Central memory CD8-positive, alpha-beta T cell (primary cell): ENCODE results near the gene ERN1.
"Not testable (repeated sequence)": the region's sequence is repeated elsewhere in the genome, so short reads cannot be mapped to it uniquely, and the experiment has no call there.

ENCODE experiments used
- ATAC-seq: fragments of 150-1000 bp; cut with Tn5 transposase; replicated peaks from 2 replicates; pipeline ENCODE4 v1.10.0; 2022; ENCODE audit warnings: mild to moderate bottlenecking, moderate FRiP score, moderate number of reproducible peaks; ENCODE audit not compliant: poor library complexity, severe bottlenecking; ENCODE audit errors: extremely low read depth
- DNase-seq, 2 donors: peaks; one replicate each; pipeline ENCODE4 v3.0.0; 2021; ENCODE audit warnings: low spot score in 2 of 2
- H3K27ac Mint-ChIP-seq: one replicate; pipeline ENCODE4 v1.8.0; 2022; ENCODE audit warnings: low read depth, mild to moderate bottlenecking, moderate library complexity, mixed read lengths
- H3K27me3 Mint-ChIP-seq: one replicate; pipeline ENCODE4 v1.8.0; 2022; ENCODE audit warnings: mixed read lengths
- H3K36me3 Mint-ChIP-seq: one replicate; pipeline ENCODE4 v1.8.0; 2022; ENCODE audit warnings: mild to moderate bottlenecking, moderate library complexity, mixed read lengths; ENCODE audit not compliant: insufficient read depth
- H3K4me1 Mint-ChIP-seq: one replicate; pipeline ENCODE4 v1.8.0; 2022; ENCODE audit warnings: mixed read lengths
- H3K4me3 Mint-ChIP-seq: one replicate; pipeline ENCODE4 v1.8.0; 2022; ENCODE audit warnings: mild to moderate bottlenecking, moderate library complexity, mixed read lengths
- H3K9me3 Mint-ChIP-seq: one replicate; pipeline ENCODE4 v1.8.0; 2022; ENCODE audit warnings: mixed read lengths

Gene ERN1

DNA sequence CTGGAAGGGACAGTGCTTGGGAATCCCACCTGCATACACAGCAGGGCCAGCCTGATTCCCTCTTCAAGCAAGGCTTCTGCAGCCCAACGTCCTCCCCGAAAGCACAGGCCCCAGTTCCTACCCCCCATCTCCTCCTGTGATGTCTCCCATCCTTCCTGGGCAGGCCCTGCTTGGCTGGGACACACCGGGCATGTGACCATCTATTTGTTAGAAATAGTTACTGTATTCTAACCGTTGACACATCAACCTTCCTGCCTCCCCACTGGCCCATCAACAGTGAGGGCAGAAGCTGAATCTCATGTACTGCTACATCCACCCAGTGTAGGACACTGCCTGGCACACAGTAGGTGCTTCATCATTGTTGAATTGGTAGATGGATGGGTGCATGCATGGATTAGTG, 121.1 kb downstream of the ERN1 start:
- no peak overlapping the region for H3K27ac Mint-ChIP-seq
- peak overlapping the region; percentile 14 for H3K4me3 Mint-ChIP-seq
- DNase-seq (no peak), ATAC-seq (no peak)
- no peaks in the 10 kb centered on the region for H3K27me3 Mint-ChIP-seq
- no peaks in the 10 kb centered on the region for H3K9me3 Mint-ChIP-seq
- H3K4me1 Mint-ChIP-seq = peaks cover 44% of the 10 kb centered on the region
- H3K36me3 Mint-ChIP-seq = peaks cover 34% of the 10 kb centered on the region

DNA sequence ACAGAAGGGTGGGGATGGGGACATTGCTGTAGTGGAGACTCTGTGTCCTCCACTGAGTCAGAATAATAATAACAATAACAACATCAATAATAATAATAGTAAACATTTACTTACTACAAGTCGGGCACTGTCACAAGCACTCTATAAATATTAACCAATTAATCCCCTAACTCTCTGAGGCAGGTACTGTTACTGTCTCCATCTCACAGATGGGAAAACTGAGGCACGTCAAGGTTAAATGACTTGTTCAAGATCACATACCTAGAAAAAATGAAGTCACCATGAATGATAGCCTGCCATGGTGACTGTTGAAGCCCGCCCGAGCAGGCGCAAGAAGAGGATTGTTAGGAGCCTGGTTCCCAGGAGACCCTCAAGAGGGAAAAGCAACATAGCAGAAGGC, 121.6 kb downstream of the ERN1 start:
- Mint-ChIP-seq H3K27ac (peak overlapping the region; percentile 76), H3K4me1 (peaks cover 43% of the 10 kb centered on the region), H3K4me3 (no peak overlapping the region), H3K27me3 (no peaks in the 10 kb centered on the region), H3K36me3 (peaks cover 39% of the 10 kb centered on the region), H3K9me3 (no peaks in the 10 kb centered on the region)
- ATAC-seq (no peak), DNase-seq (no peak)

DNA sequence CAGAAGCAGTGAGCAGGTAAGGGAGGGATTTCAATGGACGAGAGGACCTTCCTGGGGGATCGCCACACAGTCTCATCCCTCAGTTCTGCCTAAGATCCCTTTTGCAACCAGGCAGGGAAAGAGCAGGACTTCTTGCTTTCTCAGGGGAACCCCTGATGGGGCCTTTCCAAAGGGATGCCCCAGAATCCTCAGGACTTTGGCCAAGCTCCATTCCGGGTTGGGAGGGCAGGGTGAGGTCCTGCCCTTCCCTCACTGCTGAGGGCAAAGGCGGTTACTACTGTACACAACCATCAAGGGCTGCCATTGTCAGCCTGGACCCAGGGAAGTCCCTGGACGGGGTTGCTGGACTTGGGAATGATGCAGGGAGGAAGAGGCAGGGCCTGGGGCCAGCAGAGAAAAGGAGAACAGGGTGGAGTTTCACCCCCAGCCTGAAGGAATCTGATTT, 122.1 kb downstream of the ERN1 start:
- no peak for ATAC-seq
- no peaks in the 10 kb centered on the region for H3K9me3 Mint-ChIP-seq
- no peak overlapping the region for H3K4me3 Mint-ChIP-seq
- no peaks in the 10 kb centered on the region for H3K27me3 Mint-ChIP-seq
- no peak for DNase-seq
- H3K27ac Mint-ChIP-seq = peak overlapping the region; percentile 76
- peaks cover 43% of the 10 kb centered on the region for H3K4me1 Mint-ChIP-seq
- H3K36me3 Mint-ChIP-seq = peaks cover 43% of the 10 kb centered on the region

DNA sequence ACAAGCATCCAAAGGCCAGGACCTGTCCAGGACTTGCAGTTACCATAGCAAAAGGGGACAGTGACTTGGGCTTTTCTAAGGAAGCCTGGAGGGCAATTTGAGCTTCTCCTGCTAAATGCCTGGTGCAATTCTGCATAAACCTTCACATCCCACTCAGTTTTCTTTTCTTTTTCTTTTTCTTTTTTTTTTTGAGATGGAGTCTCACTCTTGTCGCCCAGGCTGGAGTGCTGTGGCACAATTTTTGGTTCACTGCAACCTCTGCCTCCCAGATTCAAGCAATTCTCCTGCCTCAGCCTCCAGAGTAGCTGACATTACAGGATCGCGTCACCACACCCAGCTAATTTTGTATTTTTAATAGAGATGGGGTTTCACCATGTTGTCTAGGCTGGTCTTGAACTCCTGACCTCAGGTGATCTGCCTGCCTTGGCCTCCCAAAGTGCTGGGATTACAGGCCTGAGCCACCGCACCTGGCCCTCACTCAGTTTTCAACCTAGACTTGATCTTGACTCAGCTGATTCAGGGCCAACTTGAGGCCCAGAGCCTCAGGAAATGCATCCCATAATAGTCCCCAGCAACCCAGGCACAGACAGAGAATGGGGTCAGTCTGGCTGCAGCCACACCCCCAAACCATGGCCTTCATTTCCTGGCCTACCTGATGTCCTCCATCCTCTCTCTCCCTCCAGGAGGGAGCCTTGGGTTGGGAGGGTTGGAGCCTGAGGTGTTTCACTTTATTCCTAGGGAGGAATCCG, 122.7 kb downstream of the ERN1 start:
- H3K4me3 Mint-ChIP-seq, H3K27me3 Mint-ChIP-seq, DNase-seq, H3K9me3 Mint-ChIP-seq, ATAC-seq: not testable (repeated sequence)
- Mint-ChIP-seq H3K27ac (peak overlapping the region; percentile 76), H3K36me3 (peaks cover 41% of the 10 kb centered on the region), H3K4me1 (peaks cover 43% of the 10 kb centered on the region)

DNA sequence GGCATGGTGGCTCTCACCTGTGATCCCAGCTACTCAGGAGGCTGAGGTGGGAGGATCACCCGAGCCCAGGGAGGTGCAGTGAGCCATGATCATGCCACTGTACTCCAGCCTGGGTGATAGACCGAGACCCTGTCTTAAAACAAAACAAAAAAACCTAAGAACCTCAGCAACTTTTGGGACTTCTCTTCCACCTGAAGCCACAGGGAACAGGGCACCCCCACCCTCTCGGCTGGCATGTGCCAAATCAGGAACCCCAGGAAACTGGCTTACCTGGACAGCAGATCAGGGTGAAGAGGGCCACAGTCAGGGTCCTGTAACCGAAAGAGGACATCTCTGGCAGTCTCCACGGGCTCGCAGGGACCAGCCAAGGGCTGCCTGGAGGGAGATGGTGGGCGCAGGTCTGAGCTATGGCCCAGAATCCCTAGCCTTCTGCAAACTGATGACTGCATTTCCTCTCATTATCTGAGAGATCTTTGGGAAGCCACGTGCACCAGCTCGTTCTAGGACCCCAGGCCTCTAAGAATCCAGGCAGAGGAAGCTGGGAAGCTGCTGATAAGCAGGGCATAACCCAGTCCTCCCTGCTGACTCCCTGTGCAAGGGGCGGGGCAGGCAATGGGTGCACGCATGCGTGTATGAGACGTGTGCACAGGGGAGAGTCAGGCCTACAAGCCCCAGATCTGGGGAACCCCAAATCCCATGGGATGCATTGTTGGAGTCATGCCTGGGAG, 123.4 kb downstream of the ERN1 start:
- Mint-ChIP-seq H3K27ac (no peak overlapping the region), H3K36me3 (peaks cover 38% of the 10 kb centered on the region), H3K4me3 (no peak overlapping the region), H3K27me3 (no peaks in the 10 kb centered on the region), H3K4me1 (peaks cover 38% of the 10 kb centered on the region), H3K9me3 (no peaks in the 10 kb centered on the region)
- DNase-seq (no peak), ATAC-seq (no peak)

DNA sequence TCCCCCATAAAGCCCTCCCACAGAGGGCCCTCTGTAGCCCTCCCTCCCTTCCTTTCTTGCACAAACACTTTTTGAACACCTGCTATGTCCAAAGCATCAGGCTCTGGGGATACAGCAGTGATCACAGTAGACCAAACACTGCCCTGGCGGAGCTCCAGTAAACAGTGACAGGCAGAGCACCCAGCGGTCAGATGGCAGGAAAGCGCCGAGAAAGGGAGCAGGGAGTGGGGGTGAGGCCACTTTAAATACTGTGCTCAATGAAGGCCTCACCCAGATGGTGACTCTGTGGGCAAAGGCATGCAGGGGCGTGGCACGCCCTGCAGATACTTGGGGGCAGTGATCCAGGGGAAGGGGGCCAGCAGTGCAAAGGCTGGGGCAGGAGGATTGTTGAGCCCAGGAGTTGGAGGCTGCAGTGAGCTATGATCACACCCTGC, 124.2 kb downstream of the ERN1 start:
- H3K36me3 Mint-ChIP-seq = peaks cover 32% of the 10 kb centered on the region
- peak overlapping the region; percentile 71 for H3K27ac Mint-ChIP-seq
- H3K4me3 Mint-ChIP-seq = no peak overlapping the region
- peaks cover 31% of the 10 kb centered on the region for H3K4me1 Mint-ChIP-seq
- no peaks in the 10 kb centered on the region for H3K27me3 Mint-ChIP-seq
- no peak for ATAC-seq
- DNase-seq = no peak
- H3K9me3 Mint-ChIP-seq = no peaks in the 10 kb centered on the region

DNA sequence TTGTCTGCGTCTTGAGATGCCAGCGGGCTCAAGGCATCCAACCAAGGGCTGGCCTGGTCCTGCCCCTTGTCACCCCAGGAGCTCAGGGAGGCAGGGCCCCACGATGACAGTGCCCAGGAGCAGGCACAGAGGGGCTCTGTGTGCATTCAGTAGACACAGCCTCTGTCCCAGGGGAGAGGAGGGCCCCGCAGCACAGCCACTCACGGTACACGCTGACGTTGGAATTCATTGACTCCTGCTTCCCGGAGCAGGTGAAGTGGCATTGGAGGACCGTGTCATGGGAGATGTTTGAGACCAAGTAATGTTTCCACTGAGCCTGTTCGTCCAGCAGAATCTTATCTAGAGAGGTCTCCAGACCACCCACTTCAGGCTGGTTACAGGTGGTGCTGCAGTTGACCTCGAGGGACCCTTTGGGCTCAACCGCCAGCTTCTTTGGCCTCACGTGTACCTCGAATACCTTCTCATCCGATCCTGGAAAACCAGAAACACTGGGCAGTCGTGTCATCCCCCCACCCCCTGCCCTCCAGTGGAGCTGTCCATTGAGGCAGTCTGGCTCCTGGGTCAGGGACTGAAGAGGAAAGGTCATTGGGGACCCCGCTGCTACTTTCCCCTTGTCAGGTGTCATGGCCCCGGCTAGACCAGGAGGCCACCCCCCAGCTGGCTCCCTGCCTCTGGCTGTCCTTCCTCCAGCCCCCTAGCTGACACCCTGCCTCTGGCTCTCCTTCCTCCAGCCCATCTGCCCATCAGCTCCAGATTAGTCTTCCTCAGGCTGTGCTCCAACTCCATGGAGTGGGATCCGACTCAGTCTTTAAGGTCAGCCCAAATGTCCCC, 124.8 kb downstream of the ERN1 start:
- peak overlapping the region; percentile 71 for H3K27ac Mint-ChIP-seq
- H3K27me3 Mint-ChIP-seq = no peaks in the 10 kb centered on the region
- peaks cover 31% of the 10 kb centered on the region for H3K36me3 Mint-ChIP-seq

DNA sequence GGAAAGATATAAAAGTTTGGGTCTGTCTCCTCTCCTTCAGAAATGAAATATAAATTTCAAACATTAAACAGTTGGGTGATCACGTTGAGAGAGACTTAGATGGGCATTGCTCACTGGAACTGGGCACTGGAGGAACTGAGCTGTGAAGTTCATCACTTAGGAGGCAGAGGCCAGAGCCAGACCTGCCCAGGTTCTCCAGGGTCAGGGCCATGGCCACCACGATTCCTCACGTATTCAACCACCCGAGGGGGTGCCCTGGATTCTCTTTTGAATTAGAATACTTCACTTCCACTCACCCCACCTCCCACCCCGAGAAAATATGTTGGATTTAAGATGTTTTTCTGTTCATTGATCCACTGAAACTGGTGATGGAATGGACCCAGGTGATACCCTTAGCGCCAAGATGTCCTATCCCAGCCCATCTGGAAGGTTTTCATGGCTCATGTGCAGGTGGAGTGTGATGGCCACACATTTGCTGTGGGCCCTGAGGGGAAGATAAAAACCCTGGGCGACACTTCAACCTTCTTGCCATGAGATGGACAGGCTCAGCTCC, 125.7 kb downstream of the ERN1 start:
- no peak overlapping the region for H3K4me3 Mint-ChIP-seq
- H3K27ac Mint-ChIP-seq = no peak overlapping the region
- peaks cover 27% of the 10 kb centered on the region for H3K36me3 Mint-ChIP-seq
- peaks cover 29% of the 10 kb centered on the region for H3K4me1 Mint-ChIP-seq
- ATAC-seq = no peak
- no peak for DNase-seq
- H3K9me3 Mint-ChIP-seq = no peaks in the 10 kb centered on the region
- H3K27me3 Mint-ChIP-seq = no peaks in the 10 kb centered on the region

More for the DNA sequence above, 124.8 kb downstream of the ERN1 start:
- Mint-ChIP-seq H3K4me1 (peaks cover 31% of the 10 kb centered on the region), H3K4me3 (no peak overlapping the region), H3K9me3 (no peaks in the 10 kb centered on the region)
- ATAC-seq (no peak), DNase-seq (no peak)

DNA sequence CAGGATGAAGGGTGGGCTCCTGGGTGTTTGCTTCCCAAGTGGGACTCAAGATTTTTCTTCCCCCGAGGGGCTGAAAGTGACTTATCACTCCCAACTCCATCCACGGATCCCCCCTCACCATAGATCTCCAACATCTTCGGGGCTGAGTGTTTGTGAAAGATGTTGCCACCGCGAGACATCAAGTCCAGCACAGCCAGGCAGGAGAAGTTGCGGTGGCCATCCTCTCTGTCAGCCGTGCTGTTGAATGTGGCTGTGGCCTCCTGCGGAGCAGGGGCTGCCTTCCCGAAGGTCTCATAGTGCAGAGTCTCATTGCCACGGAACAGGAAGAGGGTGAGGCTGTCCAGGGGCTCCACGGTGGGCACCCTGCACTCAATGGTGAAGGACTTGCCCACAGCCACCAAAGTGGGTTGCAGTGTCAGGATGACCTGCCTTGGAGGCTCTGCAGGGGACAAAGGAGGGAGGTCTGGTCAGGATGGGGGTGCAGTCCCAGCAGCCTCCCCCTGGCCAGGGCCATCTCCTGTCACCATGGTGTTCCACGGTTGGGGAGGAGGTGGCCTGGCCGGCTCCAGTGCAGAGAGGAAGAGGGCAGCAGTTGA, 126.3 kb downstream of the ERN1 start:
- DNase-seq (no peak), ATAC-seq (no peak)
- H3K4me1 Mint-ChIP-seq = peaks cover 29% of the 10 kb centered on the region
- peaks cover 23% of the 10 kb centered on the region for H3K36me3 Mint-ChIP-seq
- H3K9me3 Mint-ChIP-seq = no peaks in the 10 kb centered on the region
- H3K4me3 Mint-ChIP-seq = no peak overlapping the region
- peak overlapping the region; percentile 38 for H3K27ac Mint-ChIP-seq
- no peaks in the 10 kb centered on the region for H3K27me3 Mint-ChIP-seq

DNA sequence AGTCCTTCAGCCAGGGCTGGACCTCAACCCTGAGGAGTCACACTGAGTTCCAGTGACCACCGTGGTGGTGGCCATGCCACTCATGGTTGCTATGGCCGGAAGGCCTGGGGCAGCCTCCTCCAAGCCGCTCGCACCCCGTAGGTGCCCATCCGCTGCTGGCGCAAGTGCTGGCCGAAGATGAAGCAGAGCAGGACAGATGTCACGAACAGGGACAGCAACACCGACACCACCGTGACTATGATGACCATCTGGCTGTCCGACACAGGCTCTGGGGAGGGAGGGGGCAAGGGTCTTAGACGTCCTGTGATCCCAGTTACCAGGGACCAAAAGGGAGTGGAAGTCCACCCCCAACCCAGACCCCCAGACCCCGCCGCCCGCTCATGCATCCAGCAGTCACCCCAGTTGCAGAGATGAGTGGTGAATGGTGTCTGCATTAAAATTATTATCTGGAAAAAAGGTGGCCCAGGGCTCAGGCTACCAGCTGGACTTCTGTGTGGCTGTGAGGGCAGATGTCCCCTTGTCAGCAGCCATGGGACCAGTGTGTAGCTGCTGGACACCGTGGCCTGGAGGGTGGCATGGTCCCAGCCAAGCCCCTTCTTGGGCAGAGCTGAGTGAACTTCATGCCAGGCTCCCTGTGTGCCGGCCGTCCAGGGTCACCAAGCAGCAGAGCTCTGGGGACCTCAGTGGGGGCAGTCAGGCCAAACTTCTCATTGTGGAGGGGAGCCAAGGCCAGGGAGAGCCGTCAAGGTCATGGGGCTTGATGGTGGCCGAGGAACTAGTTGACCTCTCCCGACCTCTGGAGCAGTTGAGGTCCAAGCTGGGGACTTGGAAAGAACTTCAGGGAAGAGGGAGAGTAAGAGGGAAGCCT, 127.1 kb downstream of the ERN1 start:
- peaks cover 28% of the 10 kb centered on the region for H3K4me1 Mint-ChIP-seq
- H3K36me3 Mint-ChIP-seq = peaks cover 23% of the 10 kb centered on the region
- H3K4me3 Mint-ChIP-seq = no peak overlapping the region
- ATAC-seq = no peak
- no peak for DNase-seq
- no peaks in the 10 kb centered on the region for H3K9me3 Mint-ChIP-seq
- peak overlapping the region; percentile 38 for H3K27ac Mint-ChIP-seq
- H3K27me3 Mint-ChIP-seq = no peaks in the 10 kb centered on the region

DNA sequence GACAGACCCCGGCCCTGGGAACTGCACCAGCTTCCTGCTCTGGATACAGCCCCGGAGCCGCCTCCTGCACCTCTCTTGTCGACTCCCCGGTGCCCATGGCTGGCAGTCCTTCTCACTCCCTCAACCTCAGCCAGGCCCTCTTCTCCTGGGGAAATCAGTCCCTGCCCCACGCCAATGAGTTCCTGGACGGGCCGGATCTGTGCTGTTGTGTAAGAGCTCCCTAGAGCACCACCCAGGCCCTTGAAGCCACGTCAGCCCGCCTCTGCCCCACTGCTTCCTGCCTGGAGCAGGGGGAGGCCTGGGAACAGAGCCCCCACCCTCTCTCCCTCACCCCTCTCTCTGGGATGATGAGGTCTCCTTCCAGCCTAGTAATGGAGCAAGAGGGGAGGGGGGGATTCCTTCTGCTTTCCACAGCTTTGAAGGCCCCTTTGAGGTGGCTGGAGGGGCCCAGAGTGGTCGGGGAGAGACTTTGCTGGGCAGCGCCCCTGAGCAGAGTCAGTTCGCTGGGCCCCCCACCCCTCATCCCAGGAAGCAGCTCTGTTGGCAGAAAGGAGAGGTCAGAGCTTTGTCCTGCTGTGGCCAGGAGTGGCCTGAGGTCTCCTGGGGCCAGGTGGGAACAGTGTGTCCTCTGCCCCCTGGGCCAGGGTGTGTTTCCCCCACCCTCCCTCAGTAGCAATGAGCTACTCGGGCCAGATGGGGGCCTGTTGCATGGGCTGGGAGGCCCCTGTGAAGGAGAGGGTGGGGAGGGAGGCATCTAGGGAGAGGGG, 128.0 kb downstream of the ERN1 start:
- DNase-seq (no peak), ATAC-seq (no peak)
- peaks cover 21% of the 10 kb centered on the region for H3K36me3 Mint-ChIP-seq
- H3K4me1 Mint-ChIP-seq = peaks cover 35% of the 10 kb centered on the region
- H3K9me3 Mint-ChIP-seq = no peaks in the 10 kb centered on the region
- H3K4me3 Mint-ChIP-seq = no peak overlapping the region
- no peaks in the 10 kb centered on the region for H3K27me3 Mint-ChIP-seq
- no peak overlapping the region for H3K27ac Mint-ChIP-seq
